Central memory CD8-positive, alpha-beta T cell (primary cell): ENCODE results near the gene VAV2.
"Not testable (repeated sequence)": the region's sequence is repeated elsewhere in the genome, so short reads cannot be mapped to it uniquely, and the experiment has no call there.

ENCODE experiments used
- ATAC-seq: fragments of 150-1000 bp; cut with Tn5 transposase; replicated peaks from 2 replicates; pipeline ENCODE4 v1.10.0; 2022; ENCODE audit warnings: mild to moderate bottlenecking, moderate FRiP score, moderate number of reproducible peaks; ENCODE audit not compliant: poor library complexity, severe bottlenecking; ENCODE audit errors: extremely low read depth
- DNase-seq, 2 donors: peaks; one replicate each; pipeline ENCODE4 v3.0.0; 2021; ENCODE audit warnings: low spot score in 2 of 2
- H3K27ac Mint-ChIP-seq: one replicate; pipeline ENCODE4 v1.8.0; 2022; ENCODE audit warnings: low read depth, mild to moderate bottlenecking, moderate library complexity, mixed read lengths
- H3K27me3 Mint-ChIP-seq: one replicate; pipeline ENCODE4 v1.8.0; 2022; ENCODE audit warnings: mixed read lengths
- H3K36me3 Mint-ChIP-seq: one replicate; pipeline ENCODE4 v1.8.0; 2022; ENCODE audit warnings: mild to moderate bottlenecking, moderate library complexity, mixed read lengths; ENCODE audit not compliant: insufficient read depth
- H3K4me1 Mint-ChIP-seq: one replicate; pipeline ENCODE4 v1.8.0; 2022; ENCODE audit warnings: mixed read lengths
- H3K4me3 Mint-ChIP-seq: one replicate; pipeline ENCODE4 v1.8.0; 2022; ENCODE audit warnings: mild to moderate bottlenecking, moderate library complexity, mixed read lengths
- H3K9me3 Mint-ChIP-seq: one replicate; pipeline ENCODE4 v1.8.0; 2022; ENCODE audit warnings: mixed read lengths

VAV2 gene

GRCh38 chr9:133989625-133990365 is 2.3 kb downstream of the VAV2 start:
- Mint-ChIP-seq H3K4me1 (no peaks in the 10 kb centered on the region), H3K4me3 (peak overlapping the region; percentile 51), H3K27me3 (peaks cover 17% of the 10 kb centered on the region), H3K36me3 (peaks cover 1% of the 10 kb centered on the region), H3K9me3 (no peaks in the 10 kb centered on the region), H3K27ac (no peak overlapping the region)
- DNase-seq, result no peak
- ATAC-seq, result no peak

DNA sequence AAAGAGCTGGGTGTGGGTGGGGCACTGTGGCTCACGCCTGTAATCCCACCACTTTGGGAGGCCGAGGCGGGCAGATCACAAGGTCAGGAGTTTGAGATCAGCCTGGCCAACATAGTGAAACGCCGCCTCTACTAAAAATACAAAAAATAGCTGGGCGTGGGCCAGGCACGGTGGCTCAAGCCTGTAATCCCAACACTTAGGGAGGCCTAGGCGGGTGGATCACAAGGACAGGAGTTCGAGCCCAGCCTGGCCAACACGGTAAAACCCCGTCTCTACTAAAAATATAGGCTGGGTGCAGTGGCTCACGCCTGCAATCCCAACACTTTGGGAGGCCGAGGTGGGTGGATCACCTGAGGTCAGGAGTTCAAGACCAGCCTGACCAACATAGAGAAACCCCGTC is 3.4 kb downstream of the VAV2 start:
- H3K36me3 Mint-ChIP-seq, DNase-seq, H3K27ac Mint-ChIP-seq, H3K9me3 Mint-ChIP-seq, H3K4me1 Mint-ChIP-seq, H3K4me3 Mint-ChIP-seq, ATAC-seq: not testable (repeated sequence)
- H3K27me3 Mint-ChIP-seq, result peaks cover 17% of the 10 kb centered on the region

DNA sequence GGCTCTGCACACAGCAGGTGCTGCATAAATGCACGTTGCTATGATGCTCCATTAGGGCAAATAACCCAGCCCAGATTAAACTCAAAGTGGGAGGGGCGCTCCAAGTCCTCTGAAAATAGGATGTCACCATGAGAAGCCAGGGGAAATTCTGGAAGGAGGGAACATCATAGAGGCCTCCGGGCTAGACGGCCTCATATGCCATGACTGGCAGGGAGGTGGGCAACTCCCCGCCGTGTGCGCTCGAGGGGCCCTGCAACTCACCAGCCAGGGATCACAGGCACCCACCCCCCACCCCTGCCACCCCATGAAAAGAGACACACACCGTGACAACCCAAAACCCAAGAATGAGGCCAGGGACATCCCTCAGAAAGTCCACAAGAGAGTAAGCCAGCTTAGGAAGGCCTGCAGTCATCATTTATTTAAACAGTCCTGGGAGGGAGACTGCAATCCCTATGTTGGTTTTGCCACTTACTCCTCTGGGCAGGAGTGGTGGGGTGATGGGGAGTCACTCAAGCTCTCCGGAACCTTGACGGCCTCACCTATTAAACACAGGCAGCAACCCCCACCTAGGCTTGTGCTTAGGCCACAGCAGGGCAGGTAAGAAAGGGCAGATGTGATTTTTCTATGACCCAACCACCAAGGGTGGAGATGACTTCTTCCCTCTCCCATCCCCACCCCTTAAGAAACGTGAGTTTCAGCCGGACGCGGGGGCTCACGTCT is 4.0 kb downstream of the VAV2 start:
- Mint-ChIP-seq H3K36me3 (no peaks in the 10 kb centered on the region), H3K27me3 (peaks cover 17% of the 10 kb centered on the region), H3K27ac (no peak overlapping the region), H3K4me3 (no peak overlapping the region), H3K9me3 (no peaks in the 10 kb centered on the region), H3K4me1 (no peaks in the 10 kb centered on the region)
- ATAC-seq, result no peak
- DNase-seq, result no peak

- DNase-seq (no peak), ATAC-seq (no peak)
- Mint-ChIP-seq H3K4me3 (no peak overlapping the region), H3K27ac (peak overlapping the region; percentile 11), H3K9me3 (no peaks in the 10 kb centered on the region), H3K27me3 (peaks cover 17% of the 10 kb centered on the region), H3K4me1 (no peaks in the 10 kb centered on the region), H3K36me3 (no peaks in the 10 kb centered on the region)
Measured at GRCh38 chr9:133987446-133987788, 4.7 kb downstream of the VAV2 start.

DNA sequence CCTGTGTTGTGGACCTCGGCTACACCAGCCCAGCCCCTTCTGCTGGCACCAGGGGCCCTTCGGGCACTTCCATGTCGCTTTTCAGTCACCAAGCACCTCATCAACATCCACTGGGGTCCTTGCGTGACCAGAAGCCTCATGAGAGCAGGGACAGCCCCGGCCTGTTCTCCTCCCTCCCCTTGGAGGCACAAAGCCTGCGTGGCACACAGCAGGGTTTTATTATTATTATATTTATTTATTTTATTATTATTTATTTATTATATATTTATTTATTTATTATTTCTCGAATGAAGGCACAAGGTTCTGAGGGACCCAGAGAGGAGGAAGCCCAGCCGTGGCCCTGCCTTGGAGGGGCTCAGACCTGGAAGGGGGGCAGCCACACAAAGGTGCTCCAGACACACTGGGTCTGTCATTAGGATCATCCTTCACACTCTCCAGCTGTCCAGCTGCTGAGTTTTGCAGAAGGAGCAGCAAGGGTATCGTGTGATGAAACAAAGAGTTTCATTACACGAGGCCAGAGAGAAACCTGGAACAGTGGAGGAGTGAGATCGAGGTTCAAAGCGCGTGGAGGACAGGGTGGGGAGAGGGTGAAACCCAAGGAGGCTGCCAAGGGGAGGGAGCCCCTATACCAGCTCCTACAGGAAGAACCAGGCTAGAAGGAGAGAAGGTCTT is 5.2 kb downstream of the VAV2 start:
- ATAC-seq (no peak), DNase-seq (no peak)
- Mint-ChIP-seq H3K27me3 (peaks cover 17% of the 10 kb centered on the region), H3K27ac (peak overlapping the region; percentile 11), H3K9me3 (no peaks in the 10 kb centered on the region), H3K4me1 (no peaks in the 10 kb centered on the region), H3K36me3 (no peaks in the 10 kb centered on the region), H3K4me3 (no peak overlapping the region)

DNA sequence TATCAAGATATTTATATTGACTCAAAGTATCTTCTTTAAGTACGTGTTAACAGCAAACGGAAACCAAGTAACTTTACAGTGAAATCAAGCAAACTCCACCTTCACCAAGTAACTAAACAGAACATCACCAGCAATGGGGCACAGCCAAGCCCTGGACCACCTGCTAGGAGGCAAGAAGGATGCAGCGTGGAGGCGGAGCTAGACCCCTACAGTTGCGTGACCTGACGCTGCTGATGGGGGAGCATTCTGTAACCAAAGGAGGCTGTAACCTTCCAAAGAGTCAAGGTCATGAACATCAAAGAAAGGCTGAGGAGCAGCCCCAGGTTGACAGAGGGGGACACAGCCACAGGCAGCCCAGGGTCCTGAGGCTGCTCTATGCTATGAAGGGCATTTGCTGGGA is 6.1 kb downstream of the VAV2 start:
- DNase-seq, result no peak
- H3K9me3 Mint-ChIP-seq, result no peaks in the 10 kb centered on the region
- no peak overlapping the region for H3K27ac Mint-ChIP-seq
- no peak for ATAC-seq
- H3K4me3 Mint-ChIP-seq, result no peak overlapping the region
- no peaks in the 10 kb centered on the region for H3K36me3 Mint-ChIP-seq
- peaks cover 16% of the 10 kb centered on the region for H3K27me3 Mint-ChIP-seq
- H3K4me1 Mint-ChIP-seq, result no peaks in the 10 kb centered on the region

DNA sequence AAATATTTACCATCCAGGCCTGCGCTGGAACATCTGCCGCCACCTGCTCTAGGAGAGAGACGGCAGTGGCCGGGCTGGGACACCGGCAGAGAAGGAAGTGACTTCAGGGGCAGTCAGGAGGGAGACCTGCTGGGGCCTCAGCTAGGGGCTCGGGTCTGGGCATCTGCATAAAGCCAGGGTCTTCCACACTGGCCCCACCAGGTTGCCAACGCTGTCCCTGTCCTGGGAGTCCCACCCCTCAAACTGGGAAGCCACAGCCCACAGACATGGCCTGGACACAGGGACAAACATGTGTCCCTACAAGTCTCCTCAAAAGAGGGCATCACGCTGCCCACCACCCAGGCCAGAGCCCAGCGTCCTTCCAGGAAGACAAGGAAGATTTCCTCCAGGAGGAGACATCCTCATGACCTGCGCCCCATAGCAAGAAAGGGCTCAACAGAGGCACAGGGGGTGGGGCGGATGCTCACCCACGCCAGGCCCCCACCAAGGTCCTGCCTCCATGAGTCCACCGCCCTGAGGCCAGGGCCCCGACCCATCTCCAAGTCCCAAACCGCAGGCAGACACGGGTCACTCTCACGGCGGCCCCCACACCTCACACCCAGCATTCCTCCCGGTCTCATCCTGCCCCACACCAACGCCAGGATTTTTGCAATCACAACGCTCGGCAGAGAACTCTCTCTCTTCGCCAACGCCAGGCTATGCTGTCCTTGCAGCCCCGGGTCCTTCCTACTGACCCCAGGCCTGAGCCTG is 9.0 kb downstream of the VAV2 start:
- Mint-ChIP-seq H3K9me3 (no peaks in the 10 kb centered on the region), H3K4me1 (no peaks in the 10 kb centered on the region), H3K27me3 (no peaks in the 10 kb centered on the region), H3K36me3 (no peaks in the 10 kb centered on the region), H3K4me3 (no peak overlapping the region), H3K27ac (peak overlapping the region; percentile 63)
- ATAC-seq (no peak), DNase-seq (no peak)

GRCh38 chr9:133981958-133982681 is 10.0 kb downstream of the VAV2 start:
- no peak overlapping the region for H3K27ac Mint-ChIP-seq
- H3K4me3 Mint-ChIP-seq, result no peak overlapping the region
- H3K4me1 Mint-ChIP-seq, result no peaks in the 10 kb centered on the region
- no peaks in the 10 kb centered on the region for H3K9me3 Mint-ChIP-seq
- H3K36me3 Mint-ChIP-seq, result no peaks in the 10 kb centered on the region
- H3K27me3 Mint-ChIP-seq, result no peaks in the 10 kb centered on the region
- ATAC-seq (no peak), DNase-seq (no peak)

- no peak overlapping the region for H3K4me3 Mint-ChIP-seq
- no peak overlapping the region for H3K27ac Mint-ChIP-seq
- no peaks in the 10 kb centered on the region for H3K27me3 Mint-ChIP-seq
Measured at GRCh38 chr9:133981589-133981957, 10.6 kb downstream of the VAV2 start.

DNA sequence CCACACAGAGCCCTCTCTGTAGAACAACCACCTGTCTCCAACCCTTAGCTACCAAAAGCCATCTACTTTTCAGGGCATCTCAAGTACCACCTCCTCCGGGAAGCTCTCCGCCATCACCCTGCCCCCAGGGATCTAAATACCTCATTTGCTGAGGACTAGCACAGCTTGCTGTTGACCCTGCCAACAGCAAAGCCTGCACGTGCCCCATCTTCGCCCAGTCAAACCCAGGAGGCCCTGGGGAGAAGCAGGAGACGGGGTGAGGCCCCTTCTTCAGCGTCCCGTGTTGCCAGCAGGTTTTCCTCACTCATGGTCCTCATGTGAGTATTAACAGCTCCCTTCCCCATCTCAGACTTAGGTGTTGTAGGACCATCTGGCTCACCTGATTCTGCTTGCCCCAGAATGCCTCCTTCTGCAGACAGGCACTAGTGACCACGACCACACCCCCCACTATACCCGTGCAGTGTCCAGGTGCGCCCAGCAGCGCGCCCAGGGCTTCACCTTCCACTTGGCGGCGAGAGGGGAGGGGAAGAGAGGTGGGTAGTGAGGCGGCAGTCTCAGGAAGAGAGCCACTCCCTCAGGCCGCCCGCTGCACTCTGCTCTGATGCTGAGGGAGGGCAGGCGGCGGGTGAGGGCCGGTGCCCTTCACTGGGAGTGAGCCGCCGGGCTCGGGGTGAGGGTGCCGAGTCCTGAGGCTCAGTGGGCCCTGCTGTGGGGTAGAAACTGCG is 11.1 kb downstream of the VAV2 start:
- no peaks in the 10 kb centered on the region for H3K36me3 Mint-ChIP-seq
- no peaks in the 10 kb centered on the region for H3K27me3 Mint-ChIP-seq
- peak overlapping the region; percentile 71 for H3K27ac Mint-ChIP-seq
- ATAC-seq (no peak), DNase-seq (no peak)
- H3K9me3 Mint-ChIP-seq, result no peaks in the 10 kb centered on the region
- H3K4me3 Mint-ChIP-seq, result no peak overlapping the region
- H3K4me1 Mint-ChIP-seq, result no peaks in the 10 kb centered on the region

More at GRCh38 chr9:133981589-133981957, 10.6 kb downstream of the VAV2 start:
- H3K4me1 Mint-ChIP-seq, result no peaks in the 10 kb centered on the region
- no peak for ATAC-seq
- no peaks in the 10 kb centered on the region for H3K9me3 Mint-ChIP-seq
- DNase-seq, result no peak
- no peaks in the 10 kb centered on the region for H3K36me3 Mint-ChIP-seq

DNA sequence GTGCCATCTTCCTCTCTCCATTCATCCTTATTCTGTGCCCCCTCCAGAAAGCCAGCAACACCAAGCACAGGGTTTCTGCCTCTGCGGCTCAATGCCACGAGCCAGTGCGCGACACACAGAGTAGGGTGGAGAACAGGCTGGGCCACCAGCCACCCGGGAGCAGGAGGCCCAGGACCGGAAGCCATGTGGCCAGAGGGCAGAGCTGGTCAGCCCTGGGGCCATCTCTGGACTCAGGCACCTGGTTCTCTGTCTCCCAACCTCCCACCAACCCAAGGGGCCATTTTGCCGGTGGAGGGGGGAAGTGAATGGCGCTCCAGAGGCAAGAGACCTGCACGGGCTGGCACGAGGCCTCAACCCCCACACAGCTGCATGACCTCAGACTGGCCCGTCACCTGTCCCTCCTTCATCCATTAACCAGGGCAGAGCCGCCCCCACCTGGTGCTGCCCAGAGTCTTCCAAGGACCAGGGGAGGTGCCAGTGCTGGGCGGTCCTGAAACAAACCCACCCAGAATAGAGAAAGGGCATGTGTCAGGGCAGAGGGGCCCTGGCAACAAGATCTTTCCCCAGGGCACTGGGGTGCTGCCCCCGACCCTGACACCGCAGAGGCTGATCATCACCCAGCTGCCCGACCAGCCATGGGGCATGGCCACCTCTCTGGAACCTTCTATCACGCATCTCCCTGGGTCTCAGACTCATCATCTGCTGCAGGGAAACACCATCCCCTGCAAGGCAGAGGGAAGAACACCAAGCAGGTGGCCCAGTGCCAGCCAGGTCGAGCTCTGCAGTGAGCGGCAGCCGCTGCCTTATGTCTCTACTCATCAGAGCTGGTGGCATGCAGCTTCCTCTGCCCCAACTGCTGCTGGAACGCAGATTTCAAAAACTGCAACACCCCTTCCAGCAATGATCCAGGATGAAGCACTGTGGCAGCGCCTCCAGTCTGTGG is 11.9 kb downstream of the VAV2 start:
- Mint-ChIP-seq H3K4me1 (no peaks in the 10 kb centered on the region), H3K27me3 (no peaks in the 10 kb centered on the region), H3K4me3 (no peak overlapping the region), H3K9me3 (no peaks in the 10 kb centered on the region), H3K27ac (peak overlapping the region; percentile 71), H3K36me3 (no peaks in the 10 kb centered on the region)
- DNase-seq, result no peak
- ATAC-seq, result no peak
